ENCODE data around the gene PPP2R5C.

- TF ChIP-seq MXI1 (conservative IDR thresholded peaks at IDR 0.05; ENCODE audit: poor library complexity, severe bottlenecking): no peak
- no peak for TF ChIP-seq CTCF (IDR thresholded peaks at IDR 0.05; ENCODE audit: poor library complexity, severe bottlenecking)
- TF ChIP-seq, protein P1, sequence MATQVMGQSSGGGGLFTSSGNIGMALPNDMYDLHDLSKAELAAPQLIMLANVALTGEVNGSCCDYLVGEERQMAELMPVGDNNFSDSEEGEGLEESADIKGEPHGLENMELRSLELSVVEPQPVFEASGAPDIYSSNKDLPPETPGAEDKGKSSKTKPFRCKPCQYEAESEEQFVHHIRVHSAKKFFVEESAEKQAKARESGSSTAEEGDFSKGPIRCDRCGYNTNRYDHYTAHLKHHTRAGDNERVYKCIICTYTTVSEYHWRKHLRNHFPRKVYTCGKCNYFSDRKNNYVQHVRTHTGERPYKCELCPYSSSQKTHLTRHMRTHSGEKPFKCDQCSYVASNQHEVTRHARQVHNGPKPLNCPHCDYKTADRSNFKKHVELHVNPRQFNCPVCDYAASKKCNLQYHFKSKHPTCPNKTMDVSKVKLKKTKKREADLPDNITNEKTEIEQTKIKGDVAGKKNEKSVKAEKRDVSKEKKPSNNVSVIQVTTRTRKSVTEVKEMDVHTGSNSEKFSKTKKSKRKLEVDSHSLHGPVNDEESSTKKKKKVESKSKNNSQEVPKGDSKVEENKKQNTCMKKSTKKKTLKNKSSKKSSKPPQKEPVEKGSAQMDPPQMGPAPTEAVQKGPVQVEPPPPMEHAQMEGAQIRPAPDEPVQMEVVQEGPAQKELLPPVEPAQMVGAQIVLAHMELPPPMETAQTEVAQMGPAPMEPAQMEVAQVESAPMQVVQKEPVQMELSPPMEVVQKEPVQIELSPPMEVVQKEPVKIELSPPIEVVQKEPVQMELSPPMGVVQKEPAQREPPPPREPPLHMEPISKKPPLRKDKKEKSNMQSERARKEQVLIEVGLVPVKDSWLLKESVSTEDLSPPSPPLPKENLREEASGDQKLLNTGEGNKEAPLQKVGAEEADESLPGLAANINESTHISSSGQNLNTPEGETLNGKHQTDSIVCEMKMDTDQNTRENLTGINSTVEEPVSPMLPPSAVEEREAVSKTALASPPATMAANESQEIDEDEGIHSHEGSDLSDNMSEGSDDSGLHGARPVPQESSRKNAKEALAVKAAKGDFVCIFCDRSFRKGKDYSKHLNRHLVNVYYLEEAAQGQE (IDR thresholded peaks at IDR 0.05; ENCODE audit: borderline replicate concordance): no peak
- TF ChIP-seq TAF1 (IDR thresholded peaks at IDR 0.05; ENCODE audit: low read depth): no peak
- no peak for TF ChIP-seq RAD21 (conservative IDR thresholded peaks at IDR 0.05)
- TF ChIP-seq SMC3 (conservative IDR thresholded peaks at IDR 0.05; ENCODE audit: poor library complexity): no peak
Measured at GRCh38 chr14:101920271-101920670, 158.8 kb downstream of the PPP2R5C start.
